CD4-positive, alpha-beta T cell treated with Interferon alpha-2 for 1 hour (primary cell): ENCODE results near the gene KAT6B.
"Not testable (repeated sequence)": the region's sequence is repeated elsewhere in the genome, so short reads cannot be mapped to it uniquely, and the experiment has no call there.

Source experiments
- DNase-seq, 2 donors: peaks; one replicate each; pipeline ENCODE4 v3.0.0-alpha.2; 2020 to 2022

The KAT6B gene

GRCh38 chr10:74826142-74827044 lies at the start of gene KAT6B:
TSS of gene KAT6B (plus strand) at chr10:74826600. CDS start at chr10:74842858, 16,258 bp downstream.
- peak; percentile 100 for DNase-seq

- DNase-seq, result no peak
Measured at GRCh38 chr10:74778436-74779094, 47.8 kb upstream of the KAT6B start.

DNA sequence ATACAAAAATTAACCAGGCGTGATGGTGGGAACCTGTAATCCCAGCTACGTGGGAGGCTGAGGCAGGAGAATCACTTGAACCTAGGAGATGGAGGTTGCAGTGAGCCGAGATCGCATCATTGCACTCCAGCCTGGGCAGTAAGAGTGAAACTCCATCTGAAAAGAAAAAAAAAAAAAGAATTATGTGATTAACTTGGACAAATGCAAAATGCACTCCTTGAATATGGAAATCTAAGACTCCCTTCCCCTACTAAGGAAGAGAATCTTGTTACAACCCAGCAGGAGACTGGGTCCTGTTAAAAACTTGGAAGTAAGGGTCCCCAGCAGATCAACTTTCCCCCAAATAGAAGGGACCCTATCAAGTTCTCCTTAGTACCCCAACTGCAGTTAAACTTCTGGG lies 44.5 kb upstream of the KAT6B start:
- not testable (repeated sequence) for DNase-seq

GRCh38 chr10:74784462-74784861 lies 41.9 kb upstream of the KAT6B start:
- no peak for DNase-seq

DNA sequence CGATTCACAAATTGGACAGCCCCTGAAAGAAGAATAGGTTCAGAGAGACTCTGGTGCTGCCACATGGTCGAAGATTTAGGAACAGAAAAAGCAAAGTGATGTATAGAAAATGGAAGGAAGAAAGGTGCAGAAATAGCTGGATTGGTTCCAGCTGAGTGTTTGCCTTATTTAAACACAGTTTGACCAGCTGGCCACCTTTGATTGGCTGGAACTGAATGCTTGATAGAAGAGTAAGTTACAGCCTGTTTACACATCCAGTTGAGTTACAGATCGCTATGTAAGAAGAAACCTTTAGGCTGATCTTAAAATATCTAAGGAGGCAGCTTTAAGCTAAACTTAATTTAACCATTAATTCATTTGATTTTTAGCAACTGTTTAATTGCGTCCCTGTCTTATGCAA lies 40.3 kb upstream of the KAT6B start:
- DNase-seq, result no peak

DNA sequence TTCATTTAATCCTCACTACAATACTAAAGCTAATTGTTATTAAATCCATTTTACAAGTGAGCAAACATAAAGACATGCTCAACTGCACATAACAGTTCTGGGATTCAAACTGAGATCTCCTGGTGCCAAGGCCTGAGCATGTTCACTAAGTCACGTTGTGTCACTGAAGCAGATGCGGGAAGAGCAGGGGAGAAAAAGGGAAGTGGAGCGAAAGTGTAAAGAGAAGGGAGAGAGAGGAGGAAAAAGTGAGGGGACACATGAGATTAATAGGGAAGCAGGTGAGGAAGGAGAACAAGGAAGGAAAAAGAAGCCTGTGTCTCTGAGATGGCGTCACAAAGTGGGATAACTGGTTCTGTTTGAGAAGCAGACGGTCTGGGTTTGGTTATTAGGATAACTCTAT lies 38.9 kb upstream of the KAT6B start:
- DNase-seq, result no peak

DNA sequence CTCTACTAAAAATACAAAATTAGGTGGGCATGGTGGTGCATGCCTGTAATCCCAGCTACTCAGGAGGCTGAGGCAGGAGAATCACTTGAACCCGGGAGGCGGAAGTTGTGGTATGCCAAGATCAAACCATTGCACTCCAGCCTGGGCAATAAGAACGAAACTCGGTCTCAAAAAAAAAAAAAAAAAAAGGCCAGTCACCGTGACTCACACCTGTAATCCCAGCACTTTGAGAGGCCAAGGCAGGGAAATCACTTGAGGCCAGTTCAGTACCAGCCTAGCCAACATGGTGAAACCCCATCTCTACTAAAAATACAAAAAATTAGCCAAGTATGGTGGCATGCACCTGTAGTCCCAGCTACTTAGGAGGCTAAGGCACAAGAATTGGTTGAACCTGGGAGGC lies 34.4 kb upstream of the KAT6B start:
- DNase-seq, result not testable (repeated sequence)

GRCh38 chr10:74792726-74793125 lies 33.7 kb upstream of the KAT6B start:
- DNase-seq, result no peak

GRCh38 chr10:74793240-74793639 lies 33.2 kb upstream of the KAT6B start:
- not testable (repeated sequence) for DNase-seq

DNA sequence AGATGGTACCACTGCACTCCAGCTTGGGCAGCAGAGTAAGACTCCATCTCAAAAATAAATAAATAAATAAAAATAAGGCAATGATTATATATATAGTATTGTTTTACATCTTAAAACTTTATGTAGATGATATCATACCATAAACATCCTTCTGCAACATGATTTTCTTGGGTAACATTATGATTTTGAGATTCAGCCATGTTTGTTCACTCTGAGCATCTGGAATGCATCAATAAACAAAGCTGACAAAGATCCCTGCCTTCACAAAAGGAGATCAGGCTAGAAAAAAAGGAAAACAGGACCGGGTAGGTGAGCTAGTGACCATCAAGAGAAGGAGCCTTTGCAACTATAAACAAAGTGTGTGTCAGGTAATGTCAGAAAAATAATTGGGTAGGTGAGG lies 31.9 kb upstream of the KAT6B start:
- DNase-seq, result no peak

GRCh38 chr10:74797550-74797949 lies 28.9 kb upstream of the KAT6B start:
- DNase-seq, result no peak

- DNase-seq, result no peak
Measured at GRCh38 chr10:74799721-74800221, 26.6 kb upstream of the KAT6B start.

DNA sequence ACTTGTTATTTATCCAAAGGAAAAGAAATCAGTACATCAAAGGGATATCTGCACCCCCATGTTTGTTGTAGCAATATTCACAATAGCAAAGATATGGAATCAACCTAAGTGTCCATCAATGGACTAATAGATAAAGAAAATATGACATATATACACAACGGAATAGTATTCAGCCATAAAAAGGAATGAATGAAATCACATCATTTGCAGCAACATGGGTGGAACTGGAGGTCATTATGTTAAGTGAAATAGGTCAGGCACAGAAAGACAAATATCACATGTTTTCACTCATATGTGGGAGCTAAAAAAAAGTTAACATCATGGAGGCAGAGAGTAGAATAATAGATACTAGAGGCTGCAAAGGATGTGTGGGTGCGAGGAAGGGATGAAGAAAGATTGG lies 25.0 kb upstream of the KAT6B start:
- DNase-seq, result no peak

DNA sequence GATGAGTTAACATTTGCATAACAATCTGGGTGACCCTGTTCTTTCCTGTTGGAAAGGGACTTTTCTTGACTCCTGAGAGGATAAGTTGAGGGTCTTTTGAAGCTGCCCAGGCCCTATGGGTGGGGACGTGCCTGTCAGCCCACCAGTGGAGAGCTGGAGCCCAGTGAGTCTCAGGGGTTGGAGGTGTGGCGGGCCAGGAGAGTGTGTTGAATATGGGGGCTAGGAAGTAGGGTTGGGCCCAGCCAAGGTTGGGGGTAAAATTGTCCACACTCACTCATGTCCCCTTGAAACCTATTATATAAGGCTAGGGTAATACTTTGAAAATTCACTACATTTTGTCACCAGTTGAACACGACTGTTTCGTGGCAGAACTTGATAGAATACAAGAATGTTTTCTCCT lies 17.9 kb upstream of the KAT6B start:
- DNase-seq, result no peak

GRCh38 chr10:74810087-74810486 lies 16.3 kb upstream of the KAT6B start:
- DNase-seq, result no peak

DNA sequence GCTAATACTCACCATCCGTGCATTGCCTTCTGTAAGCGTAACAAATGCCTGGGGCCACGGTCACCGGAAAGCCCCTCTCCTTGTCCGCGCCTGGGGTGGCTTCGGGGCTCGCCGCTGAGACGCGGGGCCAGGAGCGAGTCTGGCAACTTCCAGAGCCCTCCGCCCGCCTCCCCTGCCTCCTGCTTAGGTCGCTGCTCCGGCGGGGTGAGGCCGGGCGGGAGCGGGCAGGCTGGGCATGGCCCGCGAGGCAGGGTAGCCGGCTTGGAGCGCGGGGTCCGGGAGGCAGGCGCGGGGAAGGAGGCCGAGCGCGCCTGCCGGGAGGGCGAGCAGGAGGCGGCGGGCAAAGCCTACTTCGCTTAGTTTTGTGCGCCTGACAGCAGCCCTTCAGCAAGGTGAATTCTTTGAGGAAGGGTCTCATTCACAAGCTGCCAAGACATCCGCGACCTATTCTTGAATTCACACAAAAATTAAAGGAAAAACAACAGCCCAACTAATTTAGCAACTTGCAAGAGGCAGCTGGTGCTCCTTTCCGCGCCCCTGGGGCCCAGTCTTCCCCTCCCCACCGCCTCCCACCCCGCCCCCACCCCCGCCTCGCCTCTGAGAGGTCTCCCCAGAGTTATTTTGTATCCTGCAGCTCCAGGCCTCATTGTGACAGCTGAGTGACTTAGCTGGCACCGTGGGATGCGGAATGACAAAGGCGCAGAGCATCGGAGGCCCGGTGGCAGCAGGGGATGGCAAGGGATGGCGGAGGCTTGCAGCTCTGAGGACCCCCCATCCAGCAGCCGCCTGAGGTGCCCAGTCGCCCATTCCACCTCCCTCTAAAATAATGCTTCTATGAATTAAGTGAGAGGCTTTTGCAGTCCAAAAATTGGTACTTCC lies 12.8 kb upstream of the KAT6B start:
- DNase-seq, result no peak

- DNase-seq, result no peak
Measured at GRCh38 chr10:74814797-74815196, 11.6 kb upstream of the KAT6B start.

- no peak for DNase-seq
Measured at GRCh38 chr10:74816824-74817498, 9.4 kb upstream of the KAT6B start.

GRCh38 chr10:74821501-74821900 lies 4.9 kb upstream of the KAT6B start:
- no peak for DNase-seq

- DNase-seq, result no peak
Measured at GRCh38 chr10:74822101-74822500, 4.3 kb upstream of the KAT6B start.

DNA sequence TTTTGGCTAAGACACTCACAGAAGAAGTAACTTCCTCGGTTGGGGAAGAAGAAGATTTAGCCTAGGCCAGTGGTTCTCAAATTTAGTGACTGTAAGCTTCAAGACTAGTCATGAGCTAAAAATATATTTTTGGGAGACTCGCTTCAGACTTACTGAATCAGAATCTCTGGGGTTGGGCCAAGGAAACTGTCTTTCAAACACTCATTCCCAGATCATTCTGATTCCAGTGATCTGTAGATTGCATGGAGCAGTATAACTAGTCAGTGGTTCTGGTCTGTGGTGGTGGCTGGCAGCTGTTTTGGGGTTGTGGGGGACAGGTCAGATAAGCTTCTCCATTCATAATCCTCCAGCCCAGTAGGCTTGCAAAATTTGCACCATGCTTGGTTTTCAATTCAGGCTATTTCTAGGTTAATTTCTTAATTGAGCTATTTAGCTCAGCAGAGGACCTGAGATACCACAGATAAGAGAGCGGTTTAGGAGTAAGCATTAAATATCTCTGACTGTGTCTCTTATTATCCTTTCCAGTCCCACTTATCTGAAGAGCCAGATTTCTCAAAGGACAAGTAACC lies 3.8 kb upstream of the KAT6B start:
- no peak for DNase-seq

DNA sequence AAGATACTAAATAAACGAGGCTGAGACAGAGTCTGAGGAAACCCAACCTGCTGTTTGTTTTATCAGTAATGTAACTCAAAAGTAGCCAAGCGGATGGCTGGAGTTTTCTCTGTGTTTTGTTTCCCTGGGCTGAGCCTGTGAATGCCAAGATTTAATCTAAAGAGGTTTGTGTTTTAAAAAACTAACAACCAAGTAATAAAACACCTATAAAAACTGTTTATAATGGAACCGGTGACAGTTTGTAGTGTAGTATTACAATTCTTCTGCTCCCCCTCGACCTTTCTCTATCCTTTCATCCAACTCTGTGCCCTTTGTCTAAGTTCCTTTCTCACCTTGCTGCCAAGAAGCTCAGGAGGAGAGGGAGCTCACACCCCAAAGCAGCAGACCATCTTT lies 2.6 kb upstream of the KAT6B start:
- no peak for DNase-seq
